Brain pericyte (primary cell): ENCODE data around the gene DUS1L.

Source experiments
- DNase-seq: peaks from one replicate; pipeline ENCODE4 v3.0.0-alpha.2; 2012; ENCODE audit warnings: low read depth, low spot score

DUS1L gene

GRCh38 chr17:82055023-82055964 is 10.3 kb downstream of the DUS1L start:
- no peak for DNase-seq

- no peak for DNase-seq
Observed at GRCh38 chr17:82054351-82055022, 11.1 kb downstream of the DUS1L start.

DNA sequence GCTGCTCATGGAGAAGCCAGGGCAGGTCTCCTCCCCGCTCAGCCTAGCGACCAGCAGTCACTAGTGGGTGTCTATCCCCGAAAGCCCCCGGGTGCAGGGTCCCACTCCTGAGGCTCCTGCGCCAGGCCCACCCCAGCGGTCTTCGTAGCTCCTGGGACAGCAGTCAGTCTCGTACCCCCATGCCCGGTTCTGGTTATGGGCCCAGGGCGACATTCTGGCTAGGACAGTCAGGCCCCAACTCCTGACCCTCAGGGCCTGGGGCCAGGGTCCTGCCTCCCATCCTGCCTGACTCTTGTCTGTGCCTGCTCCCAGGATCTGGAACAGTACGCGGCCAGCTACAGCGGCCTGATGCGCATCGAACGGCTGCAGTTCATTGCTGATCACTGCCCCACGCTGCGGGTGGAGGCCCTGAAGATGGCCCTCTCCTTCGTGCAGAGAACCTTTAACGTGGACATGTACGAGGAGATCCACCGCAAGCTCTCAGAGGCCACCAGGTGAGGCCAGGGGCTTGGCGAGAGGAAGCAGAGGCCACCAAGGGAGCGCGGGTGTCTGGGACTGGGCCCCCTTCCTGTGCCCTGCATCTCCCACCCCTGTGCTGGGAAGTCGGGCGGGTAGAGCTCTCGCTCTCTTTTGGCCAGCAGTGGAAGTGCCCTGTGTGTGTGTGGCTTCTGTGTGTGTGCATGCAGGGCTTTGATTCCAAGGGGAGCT is 11.9 kb downstream of the DUS1L start:
- DNase-seq = no peak

GRCh38 chr17:82053130-82053529 is 12.5 kb downstream of the DUS1L start:
- no peak for DNase-seq

GRCh38 chr17:82052638-82053059 is 13.0 kb downstream of the DUS1L start:
- no peak for DNase-seq

GRCh38 chr17:82051776-82052637 is 13.6 kb downstream of the DUS1L start, which contains the start of the genes GPS1 and RFNG:
TSS of gene GPS1 (plus strand) at chr17:82051898. CDS start at chr17:82051932, 34 bp downstream.
TSS of gene RFNG (minus strand) at chr17:82051811. CDS start at chr17:82051766, 45 bp downstream.
- no peak for DNase-seq

- DNase-seq = no peak
Observed at GRCh38 chr17:82050761-82051641, 14.6 kb downstream of the DUS1L start.

GRCh38 chr17:82050152-82050760 is 15.3 kb downstream of the DUS1L start:
- no peak for DNase-seq

- no peak for DNase-seq
Observed at GRCh38 chr17:82049521-82049971, 16.1 kb downstream of the DUS1L start.

DNA sequence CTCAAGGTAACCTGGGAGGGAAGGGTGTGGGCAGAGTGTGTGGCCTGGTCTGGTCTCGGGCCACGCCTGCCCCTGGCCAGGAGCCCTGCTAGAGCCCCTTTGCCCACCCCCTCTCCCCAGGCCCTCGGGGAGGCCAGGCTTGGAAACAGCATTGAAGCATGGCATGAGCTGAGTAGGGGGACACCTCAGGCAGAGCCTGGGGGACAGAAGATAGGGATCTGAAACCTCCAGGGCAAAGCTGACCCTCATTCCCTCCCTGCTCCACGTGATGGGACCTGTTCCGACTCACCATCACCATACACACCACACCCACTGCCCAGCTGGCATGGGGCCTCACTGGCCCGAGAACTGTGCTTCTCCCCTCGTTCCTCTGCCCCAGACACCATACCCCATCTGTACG is 16.5 kb downstream of the DUS1L start:
- no peak for DNase-seq

- no peak for DNase-seq
Observed at GRCh38 chr17:82048571-82048971, 17.0 kb downstream of the DUS1L start.

GRCh38 chr17:82047914-82048570 is 17.6 kb downstream of the DUS1L start:
- no peak for DNase-seq

DNA sequence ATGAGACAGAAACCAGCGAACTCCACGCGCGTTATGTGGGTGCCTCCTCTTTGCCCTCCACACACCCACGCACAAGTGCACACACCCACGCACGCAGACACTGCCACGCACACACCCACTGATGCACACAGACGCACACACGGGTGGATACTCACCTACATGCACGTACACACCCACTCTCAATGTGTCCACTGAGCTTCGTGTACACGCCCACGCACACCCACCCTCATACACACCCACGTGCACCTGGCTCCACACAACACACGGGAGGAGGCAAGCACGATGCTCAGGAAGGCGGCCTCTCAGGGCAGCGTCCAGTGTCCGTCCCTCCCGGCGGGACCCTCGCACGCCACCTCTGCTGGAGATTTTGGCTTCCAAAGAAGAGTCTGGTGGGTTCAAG is 18.2 kb downstream of the DUS1L start:
- no peak for DNase-seq

GRCh38 chr17:82046903-82047302 is 18.7 kb downstream of the DUS1L start:
- no peak for DNase-seq

DNA sequence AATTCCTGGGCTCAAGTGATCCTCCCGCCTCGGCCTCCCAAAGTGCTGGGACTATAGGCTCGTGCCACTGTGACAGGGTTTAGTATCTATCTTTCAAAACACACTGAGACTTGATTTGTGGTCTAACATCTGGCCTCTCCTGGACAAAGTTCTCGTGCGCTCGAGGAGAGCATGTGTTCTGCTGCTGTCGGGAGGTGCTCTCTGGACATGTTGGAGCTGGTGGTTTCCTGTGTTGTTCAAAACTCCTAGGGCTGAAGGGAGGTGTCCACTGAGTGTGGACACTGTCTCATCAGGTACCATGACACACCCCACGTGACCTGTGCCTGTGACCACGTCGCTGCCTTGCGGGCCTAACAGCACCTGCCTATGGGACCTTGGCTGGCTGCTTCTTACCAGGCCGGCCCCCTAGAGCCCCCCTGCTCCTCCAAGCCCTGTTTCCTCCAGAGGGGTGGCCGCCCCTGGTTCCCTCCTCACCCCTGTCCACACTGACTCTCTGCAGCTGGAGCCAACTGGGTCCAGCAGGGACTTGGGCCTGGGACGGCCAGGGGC is 19.6 kb downstream of the DUS1L start:
- no peak for DNase-seq

GRCh38 chr17:82043507-82043906 is 22.1 kb downstream of the DUS1L start:
- no peak for DNase-seq

DNA sequence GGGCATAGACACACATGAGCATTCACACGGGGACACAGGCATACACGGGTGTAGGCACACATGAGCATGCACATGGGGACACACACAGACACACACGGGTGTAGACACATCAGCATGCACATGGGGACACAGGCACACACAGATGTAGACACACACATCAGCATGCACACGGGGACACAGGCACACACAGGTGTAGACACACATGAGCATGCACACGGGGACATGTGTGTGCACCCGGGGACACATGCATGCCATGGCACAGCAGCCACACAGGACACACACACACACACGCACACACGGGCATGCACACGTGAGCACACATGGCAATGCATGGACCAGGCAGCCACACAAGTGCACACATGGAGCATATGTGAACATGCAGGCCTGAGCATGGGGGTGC is 23.0 kb downstream of the DUS1L start:
- no peak for DNase-seq

- no peak for DNase-seq
Observed at GRCh38 chr17:82041144-82041814, 24.3 kb downstream of the DUS1L start.
